SK-N-SH (cell line): ENCODE results near the gene AJM1. TPM values are rescaled to one million over a fixed set of nuclear protein-coding genes. Genes with fewer than 3 reads are reported as not detected.
"Not testable (repeated sequence)": the region's sequence is repeated elsewhere in the genome, so short reads cannot be mapped to it uniquely, and the experiment has no call there.

Experiments
- CTCF ChIA-PET: fragments of 300-600, 350-600 bp; formaldehyde crosslinking; extraction: SDS; loops from one replicate; lab custom pipeline; 2021; lab: Yijun Ruan, JAX
- POLR2A ChIA-PET: fragments of 350-600 bp; sonication (Branson Sonifier 250); formaldehyde crosslinking; extraction: SDS; loops from one replicate; lab custom pipeline; 2020; ENCODE audit warnings: antibody characterized with exemption, inconsistent platforms; lab: Yijun Ruan, JAX
- DNase-seq: peaks from one replicate; pipeline ENCODE4 v3.0.0; 2012
- H2AFZ ChIP-seq: fragments of 200-600 bp; sonication (generic); 2 replicates; pipeline ENCODE4 v1.8.1; 2016; ENCODE audit warnings: antibody characterized with exemption, mild to moderate bottlenecking, low read depth
- H3F3A ChIP-seq: fragments of 200-600 bp; sonication (generic); replicated peaks from 2 replicates; pipeline ENCODE3; 2016; ENCODE audit warnings: antibody characterized with exemption, mild to moderate bottlenecking; ENCODE audit not compliant: insufficient read depth
- H3K27ac ChIP-seq, 2 experiments: fragments of 200-500 bp in 1 of 2; fragments of 200-600 bp in 1 of 2; sonication (Bioruptor generic) in 1 of 2; sonication (generic), shearing (Covaris generic) in 1 of 2; 2 replicates each; pipeline versions ENCODE4 v1.5.1 to v1.6.1; 2014 to 2016; ENCODE audit warnings: low read depth in 2 of 2, inconsistent platforms in 1 of 2, low read length in 1 of 2, mild to moderate bottlenecking in 1 of 2, mixed read lengths in 1 of 2
- H3K27me3 ChIP-seq: fragments of 200-600 bp; sonication (generic), shearing (Covaris generic); 2 replicates; pipeline ENCODE4 v1.6.1; 2016; ENCODE audit warnings: mixed run types; ENCODE audit not compliant: insufficient read depth
- H3K36me3 ChIP-seq, 2 experiments: fragments of 200-500 bp in 1 of 2; fragments of 200-600 bp in 1 of 2; sonication (Bioruptor generic) in 1 of 2; sonication (generic) in 1 of 2; replicated peaks in 1 of 2; 2 replicates each; pipeline versions ENCODE3 to v1.5.1; 2014 to 2016; ENCODE audit warnings: low read length in 1 of 2, mild to moderate bottlenecking in 1 of 2; ENCODE audit not compliant: insufficient read depth in 2 of 2, control insufficient read depth in 1 of 2
- H3K4me1 ChIP-seq, 2 experiments: fragments of 200-500 bp in 1 of 2; fragments of 200-600 bp in 1 of 2; sonication (Bioruptor generic) in 1 of 2; sonication (generic), shearing (Covaris generic) in 1 of 2; 2 replicates each; pipeline versions ENCODE4 v1.5.1 to v1.6.1; 2014 to 2016; ENCODE audit warnings: low read depth in 1 of 2, low read length in 1 of 2, mixed run types in 1 of 2; ENCODE audit not compliant: insufficient read depth in 2 of 2, control insufficient read depth in 1 of 2
- H3K4me2 ChIP-seq: fragments of 200-600 bp; sonication (generic), shearing (Covaris generic); 2 replicates; pipeline ENCODE4 v1.6.1; 2017; ENCODE audit warnings: mixed run types
- H3K4me3 ChIP-seq, 2 experiments: fragments of 200-500 bp in 1 of 2; fragments of 200-600 bp in 1 of 2; sonication (Bioruptor generic) in 1 of 2; sonication (generic), shearing (Covaris generic) in 1 of 2; 2 replicates each; pipeline versions ENCODE4 v1.5.1 to v1.8.1; 2014 to 2016; ENCODE audit warnings: low read depth in 2 of 2, inconsistent platforms in 1 of 2, low read length in 1 of 2, mild to moderate bottlenecking in 1 of 2, mixed read lengths in 1 of 2, moderate library complexity in 1 of 2
- H3K79me2 ChIP-seq: fragments of 200-600 bp; sonication (generic); 2 replicates; pipeline ENCODE4 v1.8.1; 2017; ENCODE audit warnings: mild to moderate bottlenecking; ENCODE audit not compliant: insufficient read depth
- H3K9ac ChIP-seq: fragments of 200-600 bp; sonication (generic); 2 replicates; pipeline ENCODE4 v1.6.1; 2017; ENCODE audit warnings: mixed run types
- H3K9me2 ChIP-seq: fragments of 200-600 bp; sonication (generic); 2 replicates; pipeline ENCODE4 v1.6.1; 2017; ENCODE audit warnings: mixed run types
- H3K9me3 ChIP-seq: fragments of 200-600 bp; sonication (generic); 2 replicates; pipeline ENCODE4 v1.6.1; 2017; ENCODE audit warnings: mixed run types, mild to moderate bottlenecking, moderate library complexity
- H4K20me1 ChIP-seq: fragments of 200-600 bp; sonication (generic); 2 replicates; pipeline ENCODE4 v1.6.1; 2017; ENCODE audit warnings: mild to moderate bottlenecking, mixed run types; ENCODE audit not compliant: insufficient read depth
- CTCF ChIP-seq: fragments of 200-600 bp; sonication (generic); IDR thresholded peaks from 2 replicates; pipeline ENCODE4 v1.6.1; 2017; ENCODE audit warnings: antibody characterized with exemption, mild to moderate bottlenecking, moderate library complexity
- FOXM1 ChIP-seq: IDR thresholded peaks from 2 replicates; pipeline ENCODE4 v1.4.0; 2012; ENCODE audit warnings: low read depth, mild to moderate bottlenecking
- GABPA ChIP-seq: IDR thresholded peaks from 2 replicates; pipeline ENCODE4 v1.4.0; 2012; ENCODE audit warnings: low read depth, mild to moderate bottlenecking
- IRF3 ChIP-seq: fragments of 150-350 bp; IDR thresholded peaks from 2 replicates; pipeline ENCODE4 v1.6.1; 2016; ENCODE audit warnings: mild to moderate bottlenecking, low read depth, low read length
- USF1 ChIP-seq: IDR thresholded peaks from 2 replicates; pipeline ENCODE4 v1.4.0; 2012; ENCODE audit warnings: low read depth, borderline replicate concordance
- YY1 ChIP-seq: IDR thresholded peaks from 2 replicates; pipeline ENCODE4 v1.4.0; 2012; ENCODE audit warnings: low read depth, mild to moderate bottlenecking
- WGBS: methylation state at CpG from one replicate; pipeline ENCODE4 v1.1.6; 2017; ENCODE audit warnings: low lambda C conversion rate; 5-methylcytosine and 5-hydroxymethylcytosine counted together
- polyA plus RNA-seq, 3 experiments: library from polyadenylated mRNA; depleted of rRNA; stranded (reverse); fragments of >200 nt; gene quantifications; 2 replicates each; pipeline ENCODE4 v1.2.3, GENCODE V29; 2012

The AJM1 gene
- polyA plus RNA-seq, 1 of the 3 experiments (the other 2 are of a cell fraction): 2.4 TPM

- H3K9me2 ChIP-seq: not testable (repeated sequence)
- WGBS: 62% methylated on average over 11 of the region's 21 CpGs
- CTCF ChIA-PET: interaction anchor here (0.7 to 4.7 kb wide), 32 partner anchors 11 to 390 kb away, joined by 3 to 36 read pairs (median 4); partner anchors contain the start of genes LCN8, MAN1B1, RABL6 and TMEM141
Measured at GRCh38 chr9:136843159-136843800, 1.0 kb downstream of the AJM1 start.

GRCh38 chr9:136843801-136844740 is 1.8 kb downstream of the AJM1 start:
- CTCF ChIA-PET: interaction anchor here (0.7 to 4.7 kb wide), 19 partner anchors 10 to 260 kb away, joined by 3 to 36 read pairs (median 6); partner anchors contain the start of genes CCDC183, RABL6 and TMEM141
- 97% methylated on average over 23 of the region's 99 CpGs for WGBS
- Histone ChIP-seq H3K4me1 (peaks cover 24 to 29% of the 10 kb centered on the region in 2 experiments; a peak in 2 of 4 replicates), H3F3A (peaks cover 19% of the 10 kb centered on the region), H4K20me1 (peaks cover 10% of the 10 kb centered on the region; the same call in 1 of the 2 replicates), H3K4me3 (peak overlapping the region in 1 of 2 experiments; percentile 16; a peak in 2 of 4 replicates), H3K36me3 (peaks cover 0 to 15% of the 10 kb centered on the region in 2 experiments), H3K4me2 (peak overlapping the region; percentile 78)
- H3K79me2 ChIP-seq, H3K27me3 ChIP-seq, H2AFZ ChIP-seq, DNase-seq, POLR2A ChIA-PET, H3K9me3 ChIP-seq, H3K9ac ChIP-seq, H3K27ac ChIP-seq, H3K9me2 ChIP-seq: not testable (repeated sequence)
- TF ChIP-seq CTCF: peak; percentile 66

More at GRCh38 chr9:136843159-136843800, 1.0 kb downstream of the AJM1 start:
- Histone ChIP-seq H3K4me3 (peak overlapping the region; percentile 16 to 66; a peak in 3 of 4 replicates), H3K9ac (0 out of 2 replicates have a peak overlapping the region, but pooled peaks have one; percentile 21), H3K27ac (peak overlapping the region in 1 of 2 experiments; percentile 39; a peak in 1 of 4 replicates), H3K4me2 (peak overlapping the region; percentile 78), H3K4me1 (peaks cover 24 to 29% of the 10 kb centered on the region in 2 experiments; a peak in 2 of 4 replicates), H3K36me3 (peaks cover 0 to 15% of the 10 kb centered on the region in 2 experiments), H3F3A (peaks cover 19% of the 10 kb centered on the region), H4K20me1 (peaks cover 10% of the 10 kb centered on the region; the same call in 1 of the 2 replicates)
- not testable (repeated sequence) for DNase-seq, H3K9me3 ChIP-seq, H3K27me3 ChIP-seq, H3K79me2 ChIP-seq, H2AFZ ChIP-seq
- POLR2A ChIA-PET: interaction anchor here (1.5 kb wide), 1 partner anchor 15 kb away, joined by 4 read pairs; no protein-coding TSS in a partner anchor

- no peak overlapping the region for H3K4me2 ChIP-seq
- H3K36me3 ChIP-seq: peaks cover 0 to 9% of the 10 kb centered on the region in 2 experiments
- no peaks in the 10 kb centered on the region for H3K9me3 ChIP-seq
- ChIA-PET POLR2A (no interaction called here), CTCF (interaction anchor here (0.9 to 4.7 kb wide), 8 partner anchors 13 to 259 kb away, joined by 3 to 36 read pairs (median 3); partner anchors contain the start of genes CCDC183 and TMEM141)
- no peak for DNase-seq
- H3K79me2 ChIP-seq: peaks cover 11% of the 10 kb centered on the region; the same call in 1 of the 2 replicates
- H2AFZ ChIP-seq: no peak overlapping the region
- no peak overlapping the region for H3K9ac ChIP-seq
- H4K20me1 ChIP-seq: peaks cover 10% of the 10 kb centered on the region; the same call in 1 of the 2 replicates
- TF ChIP-seq FOXM1 (no peak), USF1 (no peak), YY1 (no peak), IRF3 (no peak), GABPA (no peak)
- H3K4me3 ChIP-seq: no peak overlapping the region
- no peaks in the 10 kb centered on the region for H3K9me2 ChIP-seq
- peaks cover 19% of the 10 kb centered on the region for H3F3A ChIP-seq
- H3K27me3 ChIP-seq: no peaks in the 10 kb centered on the region
- over 99% methylated on average over 21 of the region's 88 CpGs for WGBS
- H3K4me1 ChIP-seq: peaks cover 27 to 29% of the 10 kb centered on the region in 2 experiments; a peak in 2 of 4 replicates
- no peak overlapping the region for H3K27ac ChIP-seq
Measured at GRCh38 chr9:136844761-136845464, 2.6 kb downstream of the AJM1 start.
